ENCODE results near the gene LTBP3. TPM values are rescaled to one million over a fixed set of nuclear protein-coding genes. Genes with fewer than 3 reads are reported as not detected.
"Not testable (repeated sequence)": the region's sequence is repeated elsewhere in the genome, so short reads cannot be mapped to it uniquely, and the experiment has no call there.

Gene LTBP3
- polyA plus RNA-seq, 1 experiment, result 25.3 TPM

- ChIA-PET CTCF (no interaction called here), POLR2A (interaction anchor here (0.5 to 1.0 kb wide), 2 partner anchors 94 to 241 kb away, joined by 3 to 12 read pairs; partner anchors contain the start of gene NEAT1)
- TF ChIP-seq CTCF (IDR thresholded peaks at IDR 0.05; ENCODE audit: low read depth, low read length), result no peak
- Histone ChIP-seq H3K9me3 (ENCODE audit: control insufficient read depth, insufficient read depth, low read length) (no peaks in the 10 kb centered on the region), H3K27ac (ENCODE audit: low read depth, low read length) (no peak overlapping the region), H3K27me3 (ENCODE audit: control insufficient read depth, insufficient read depth, low read length) (no peaks in the 10 kb centered on the region), H3K4me3 (ENCODE audit: low read depth, low read length) (no peak overlapping the region)
- no peak for DNase-seq (ENCODE audit: low read depth, low spot score)
Observed at GRCh38 chr11:65516135-65516968, 41.8 kb downstream of the LTBP3 start.

GRCh38 chr11:65512311-65512710 is 45.8 kb downstream of the LTBP3 start:
- not testable (repeated sequence) for H3K9me3 ChIP-seq (ENCODE audit: control insufficient read depth, insufficient read depth, low read length); H3K4me3 ChIP-seq (ENCODE audit: low read depth, low read length); H3K27ac ChIP-seq (ENCODE audit: low read depth, low read length); H3K27me3 ChIP-seq (ENCODE audit: control insufficient read depth, insufficient read depth, low read length); DNase-seq (ENCODE audit: low read depth, low spot score)
- POLR2A ChIA-PET, result interaction anchor here (0.7 to 21.9 kb wide), 3 partner anchors 12 to 90 kb away, joined by 3 to 999 read pairs (median 6); partner anchors contain the start of genes MALAT1 and NEAT1
- CTCF ChIA-PET, result interaction anchor here (0.6 to 6.9 kb wide), 5 partner anchors 96 to 237 kb away, joined by 3 to 49 read pairs (median 7); no protein-coding TSS in a partner anchor

- DNase-seq (ENCODE audit: low read depth, low spot score), result peak; percentile 82
- Histone ChIP-seq H3K27ac (ENCODE audit: low read depth, low read length) (peak overlapping the region; percentile 89), H3K9me3 (ENCODE audit: control insufficient read depth, insufficient read depth, low read length) (no peaks in the 10 kb centered on the region), H3K27me3 (ENCODE audit: control insufficient read depth, insufficient read depth, low read length) (no peaks in the 10 kb centered on the region), H3K4me3 (ENCODE audit: low read depth, low read length) (peak overlapping the region; percentile 97)
- no peak for TF ChIP-seq CTCF (IDR thresholded peaks at IDR 0.05; ENCODE audit: low read depth, low read length)
- POLR2A ChIA-PET, result interaction anchor here (0.6 to 21.9 kb wide), 21 partner anchors 11 to 495 kb away, joined by 3 to 999 read pairs (median 8); partner anchors contain the start of genes BANF1, CFL1, EIF1AD and MALAT1
- CTCF ChIA-PET, result interaction anchor here (0.5 to 6.9 kb wide), 3 partner anchors 27 to 232 kb away, joined by 4 to 49 read pairs (median 4); no protein-coding TSS in a partner anchor
Observed at GRCh38 chr11:65506772-65507505, 51.2 kb downstream of the LTBP3 start.

GRCh38 chr11:65506290-65506771 is 51.8 kb downstream of the LTBP3 start:
- peak overlapping the region; percentile 89 for H3K27ac ChIP-seq (ENCODE audit: low read depth, low read length)
- ChIA-PET CTCF (interaction anchor here (0.5 to 6.9 kb wide), 2 partner anchors 90 to 231 kb away, joined by 4 to 49 read pairs; no protein-coding TSS in a partner anchor), POLR2A (interaction anchor here (1.5 to 21.9 kb wide), 9 partner anchors 10 to 84 kb away, joined by 4 to 999 read pairs (median 86); partner anchors contain the start of genes MALAT1 and NEAT1)
- H3K4me3 ChIP-seq (ENCODE audit: low read depth, low read length), result peak overlapping the region; percentile 97
- no peak for DNase-seq (ENCODE audit: low read depth, low spot score)
- no peaks in the 10 kb centered on the region for H3K9me3 ChIP-seq (ENCODE audit: control insufficient read depth, insufficient read depth, low read length)
- no peaks in the 10 kb centered on the region for H3K27me3 ChIP-seq (ENCODE audit: control insufficient read depth, insufficient read depth, low read length)
- TF ChIP-seq CTCF (IDR thresholded peaks at IDR 0.05; ENCODE audit: low read depth, low read length), result no peak
